OCI-LY3 (cell line): ENCODE data around the gene BOLA1.

ENCODE experiments used
- EZH2phosphoT487 ChIP-seq: fragments of 200-600 bp; shearing (Covaris generic); IDR thresholded peaks from 2 replicates; pipeline ENCODE4 v1.6.1; 2018; ENCODE audit warnings: antibody characterized with exemption, mixed run types, low read depth
- TF ChIP-seq, protein P1 (sequence below): fragments of 200-600, 300-600 bp; sonication (generic); IDR thresholded peaks from 2 replicates; pipeline ENCODE4 v1.5.1; 2014; ENCODE audit warnings: antibody characterized with exemption, low read length, low read depth

DNA sequence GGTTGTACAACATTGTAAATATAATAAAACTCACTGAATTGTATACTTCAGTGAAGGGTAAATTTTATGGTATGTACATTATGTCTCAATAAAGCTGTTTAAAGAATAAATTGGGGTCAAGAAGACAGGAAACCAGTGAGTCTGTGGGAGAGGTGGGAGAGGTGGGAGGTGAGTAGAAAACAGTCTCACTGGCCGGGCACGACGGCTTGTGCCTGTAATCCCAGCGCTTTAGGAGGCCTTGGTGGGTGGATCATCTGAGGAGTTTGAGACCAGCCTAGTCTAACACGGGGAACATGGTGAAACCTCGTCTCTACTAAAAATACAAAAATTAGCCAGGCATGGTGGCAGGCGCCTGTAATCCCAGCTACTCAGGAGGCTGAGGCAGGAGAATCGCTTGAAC lies 33.1 kb downstream of the BOLA1 start:
- TF ChIP-seq, protein P1, sequence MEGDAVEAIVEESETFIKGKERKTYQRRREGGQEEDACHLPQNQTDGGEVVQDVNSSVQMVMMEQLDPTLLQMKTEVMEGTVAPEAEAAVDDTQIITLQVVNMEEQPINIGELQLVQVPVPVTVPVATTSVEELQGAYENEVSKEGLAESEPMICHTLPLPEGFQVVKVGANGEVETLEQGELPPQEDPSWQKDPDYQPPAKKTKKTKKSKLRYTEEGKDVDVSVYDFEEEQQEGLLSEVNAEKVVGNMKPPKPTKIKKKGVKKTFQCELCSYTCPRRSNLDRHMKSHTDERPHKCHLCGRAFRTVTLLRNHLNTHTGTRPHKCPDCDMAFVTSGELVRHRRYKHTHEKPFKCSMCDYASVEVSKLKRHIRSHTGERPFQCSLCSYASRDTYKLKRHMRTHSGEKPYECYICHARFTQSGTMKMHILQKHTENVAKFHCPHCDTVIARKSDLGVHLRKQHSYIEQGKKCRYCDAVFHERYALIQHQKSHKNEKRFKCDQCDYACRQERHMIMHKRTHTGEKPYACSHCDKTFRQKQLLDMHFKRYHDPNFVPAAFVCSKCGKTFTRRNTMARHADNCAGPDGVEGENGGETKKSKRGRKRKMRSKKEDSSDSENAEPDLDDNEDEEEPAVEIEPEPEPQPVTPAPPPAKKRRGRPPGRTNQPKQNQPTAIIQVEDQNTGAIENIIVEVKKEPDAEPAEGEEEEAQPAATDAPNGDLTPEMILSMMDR: no peak
- no peak for TF ChIP-seq EZH2phosphoT487
